ENCODE measurements around the gene C14orf119.
"Not testable (repeated sequence)": the region's sequence is repeated elsewhere in the genome, so short reads cannot be mapped to it uniquely, and the experiment has no call there.

DNA sequence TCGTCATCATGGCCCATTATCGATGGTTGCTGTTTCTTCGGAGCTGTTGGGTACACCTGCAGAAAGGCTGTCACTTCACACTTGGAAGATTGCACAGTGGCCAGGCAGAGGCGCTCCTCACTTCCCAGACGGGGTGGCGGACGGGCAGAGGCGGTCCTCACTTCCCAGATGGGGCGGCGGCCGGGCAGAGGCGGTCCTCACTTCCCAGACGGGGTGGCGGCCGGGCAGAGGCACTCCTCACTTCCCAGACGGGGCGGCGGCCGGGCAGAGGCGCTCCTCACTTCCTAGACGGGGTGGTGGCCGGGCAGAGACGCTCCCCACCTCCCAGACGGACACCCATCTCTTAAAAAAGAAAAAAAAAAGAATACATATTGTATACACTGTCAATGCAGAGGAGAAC is 12.9 kb downstream of the C14orf119 start:
- TF ChIP-seq POLR2A (IDR thresholded peaks at IDR 0.05): not testable (repeated sequence)
- TF ChIP-seq, protein P1, sequence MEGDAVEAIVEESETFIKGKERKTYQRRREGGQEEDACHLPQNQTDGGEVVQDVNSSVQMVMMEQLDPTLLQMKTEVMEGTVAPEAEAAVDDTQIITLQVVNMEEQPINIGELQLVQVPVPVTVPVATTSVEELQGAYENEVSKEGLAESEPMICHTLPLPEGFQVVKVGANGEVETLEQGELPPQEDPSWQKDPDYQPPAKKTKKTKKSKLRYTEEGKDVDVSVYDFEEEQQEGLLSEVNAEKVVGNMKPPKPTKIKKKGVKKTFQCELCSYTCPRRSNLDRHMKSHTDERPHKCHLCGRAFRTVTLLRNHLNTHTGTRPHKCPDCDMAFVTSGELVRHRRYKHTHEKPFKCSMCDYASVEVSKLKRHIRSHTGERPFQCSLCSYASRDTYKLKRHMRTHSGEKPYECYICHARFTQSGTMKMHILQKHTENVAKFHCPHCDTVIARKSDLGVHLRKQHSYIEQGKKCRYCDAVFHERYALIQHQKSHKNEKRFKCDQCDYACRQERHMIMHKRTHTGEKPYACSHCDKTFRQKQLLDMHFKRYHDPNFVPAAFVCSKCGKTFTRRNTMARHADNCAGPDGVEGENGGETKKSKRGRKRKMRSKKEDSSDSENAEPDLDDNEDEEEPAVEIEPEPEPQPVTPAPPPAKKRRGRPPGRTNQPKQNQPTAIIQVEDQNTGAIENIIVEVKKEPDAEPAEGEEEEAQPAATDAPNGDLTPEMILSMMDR (IDR thresholded peaks at IDR 0.05): not testable (repeated sequence)
